ENCODE measurements around the gene COBL.

- no peak for TF ChIP-seq CTCF (IDR thresholded peaks at IDR 0.05)
- TF ChIP-seq POLR2A (IDR thresholded peaks at IDR 0.05), result no peak
Observed at GRCh38 chr7:51077987-51078370, 238.6 kb downstream of the COBL start.

Measured in right lobe of liver (tissue), 4 donors.